PFSK-1 (cell line): ENCODE data around the gene AFAP1L2.

Experiments used
- FOXP2 ChIP-seq: optimal IDR thresholded peaks from 2 replicates; pipeline ENCODE3; 2011; ENCODE audit warnings: borderline replicate concordance, control low read depth, inconsistent platforms; ENCODE audit not compliant: insufficient read depth; ENCODE audit errors: extremely low read length, extremely low read depth
- POLR2AphosphoS5 ChIP-seq: IDR thresholded peaks from 2 replicates; pipeline ENCODE4 v1.6.1; 2012; ENCODE audit warnings: low read depth, mild to moderate bottlenecking, control low read depth, low read length, moderate library complexity
- SIN3A ChIP-seq: IDR thresholded peaks from 2 replicates; pipeline ENCODE4 v1.6.1; 2012; ENCODE audit warnings: mild to moderate bottlenecking, low read length, moderate library complexity, borderline replicate concordance; ENCODE audit not compliant: insufficient read depth
- TAF1 ChIP-seq: IDR thresholded peaks from 2 replicates; pipeline ENCODE4 v1.6.1; 2012; ENCODE audit warnings: low read length, control low read depth, borderline replicate concordance; ENCODE audit not compliant: insufficient read depth
- TF ChIP-seq, protein P1 (sequence below), 2 experiments: IDR thresholded peaks; 2 replicates each; pipeline versions ENCODE4 v1.6.1 to v1.8.0; 2011 to 2012; ENCODE audit warnings: low read depth in 2 of 2, low read length in 2 of 2, control low read depth in 1 of 2, inconsistent platforms in 1 of 2, mild to moderate bottlenecking in 1 of 2, moderate library complexity in 1 of 2; ENCODE audit not compliant: insufficient read depth in 1 of 2

DNA sequence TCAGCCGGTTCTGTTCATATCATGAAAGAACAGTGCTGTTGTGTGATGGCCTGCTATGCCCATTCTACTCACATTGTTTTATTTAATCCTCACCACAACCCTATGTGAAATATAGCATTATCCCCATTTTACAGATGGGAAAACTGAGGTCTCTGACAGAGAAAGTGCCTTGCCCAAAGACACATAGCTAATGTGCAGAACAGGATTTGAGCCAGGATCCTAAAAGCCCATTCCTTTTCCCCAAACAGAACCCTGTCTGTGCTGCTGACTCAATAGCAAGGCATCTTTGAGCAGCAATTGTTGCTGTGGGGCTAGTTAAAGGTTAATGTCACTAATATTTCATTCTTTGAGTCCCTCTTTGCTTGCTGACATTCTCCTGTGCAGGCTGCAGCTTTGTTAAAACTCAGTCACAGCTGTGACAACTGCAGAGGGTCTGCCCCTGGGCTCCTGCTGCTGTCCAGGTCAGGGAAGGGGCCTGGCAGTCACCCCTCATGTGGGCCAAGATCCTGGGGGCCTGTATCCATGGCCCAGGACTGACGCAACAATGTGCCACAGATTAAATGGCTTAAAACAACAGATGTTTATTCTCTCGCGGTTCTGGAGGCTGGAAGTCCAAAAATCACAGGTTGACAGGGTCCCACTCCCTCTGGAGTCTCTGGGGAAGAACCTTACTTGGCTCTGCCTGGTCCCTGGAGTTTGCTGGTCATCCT lies 40.4 kb downstream of the AFAP1L2 start:
- TF ChIP-seq POLR2AphosphoS5 (no peak), TAF1 (no peak), SIN3A (no peak), FOXP2 (no peak)
- TF ChIP-seq, protein P1, sequence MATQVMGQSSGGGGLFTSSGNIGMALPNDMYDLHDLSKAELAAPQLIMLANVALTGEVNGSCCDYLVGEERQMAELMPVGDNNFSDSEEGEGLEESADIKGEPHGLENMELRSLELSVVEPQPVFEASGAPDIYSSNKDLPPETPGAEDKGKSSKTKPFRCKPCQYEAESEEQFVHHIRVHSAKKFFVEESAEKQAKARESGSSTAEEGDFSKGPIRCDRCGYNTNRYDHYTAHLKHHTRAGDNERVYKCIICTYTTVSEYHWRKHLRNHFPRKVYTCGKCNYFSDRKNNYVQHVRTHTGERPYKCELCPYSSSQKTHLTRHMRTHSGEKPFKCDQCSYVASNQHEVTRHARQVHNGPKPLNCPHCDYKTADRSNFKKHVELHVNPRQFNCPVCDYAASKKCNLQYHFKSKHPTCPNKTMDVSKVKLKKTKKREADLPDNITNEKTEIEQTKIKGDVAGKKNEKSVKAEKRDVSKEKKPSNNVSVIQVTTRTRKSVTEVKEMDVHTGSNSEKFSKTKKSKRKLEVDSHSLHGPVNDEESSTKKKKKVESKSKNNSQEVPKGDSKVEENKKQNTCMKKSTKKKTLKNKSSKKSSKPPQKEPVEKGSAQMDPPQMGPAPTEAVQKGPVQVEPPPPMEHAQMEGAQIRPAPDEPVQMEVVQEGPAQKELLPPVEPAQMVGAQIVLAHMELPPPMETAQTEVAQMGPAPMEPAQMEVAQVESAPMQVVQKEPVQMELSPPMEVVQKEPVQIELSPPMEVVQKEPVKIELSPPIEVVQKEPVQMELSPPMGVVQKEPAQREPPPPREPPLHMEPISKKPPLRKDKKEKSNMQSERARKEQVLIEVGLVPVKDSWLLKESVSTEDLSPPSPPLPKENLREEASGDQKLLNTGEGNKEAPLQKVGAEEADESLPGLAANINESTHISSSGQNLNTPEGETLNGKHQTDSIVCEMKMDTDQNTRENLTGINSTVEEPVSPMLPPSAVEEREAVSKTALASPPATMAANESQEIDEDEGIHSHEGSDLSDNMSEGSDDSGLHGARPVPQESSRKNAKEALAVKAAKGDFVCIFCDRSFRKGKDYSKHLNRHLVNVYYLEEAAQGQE (IDR thresholded peaks at IDR 0.05; ENCODE audit: insufficient read depth in 1 of 2, low read depth in 2 of 2, low read length in 2 of 2): no peak
